Sigmoid colon (tissue), 7 donors: Measurements from ENCODE around the gene POC1B. TPM values are rescaled to one million over a fixed set of nuclear protein-coding genes. Genes with fewer than 3 reads are reported as not detected.

ENCODE experiments used
- DNase-seq: peaks from one replicate; pipeline ENCODE4 v3.0.0-alpha.2; 2019
- H3K27ac ChIP-seq, 4 donors: fragments of 200-600 bp; sonication (generic); one replicate each; pipeline ENCODE4 v1.5.1; 2016 to 2019; ENCODE audit warnings: mild to moderate bottlenecking in 1 of 4
- H3K27me3 ChIP-seq, 3 donors: fragments of 200-600 bp; sonication (generic); one replicate each; pipeline ENCODE4 v1.5.1; 2019; ENCODE audit warnings: mild to moderate bottlenecking in 1 of 3
- H3K36me3 ChIP-seq, 4 donors: fragments of 200-600 bp; sonication (generic); one replicate each; pipeline ENCODE4 v1.5.1; 2016 to 2019
- H3K4me1 ChIP-seq, 4 donors: fragments of 200-600 bp; sonication (generic); one replicate each; pipeline ENCODE4 v1.5.1; 2017 to 2019
- H3K4me3 ChIP-seq, 4 donors: fragments of 200-600 bp; sonication (generic); one replicate each; pipeline ENCODE4 v1.5.1; 2017 to 2019; ENCODE audit warnings: mild to moderate bottlenecking in 2 of 4, moderate library complexity in 1 of 4
- H3K9me3 ChIP-seq, 4 donors: fragments of 200-600 bp in 3 of 4; sonication (generic) in 3 of 4; one replicate each; pipeline versions ENCODE4 v1.5.1 to v1.6.1; 2013 to 2019
- EP300 ChIP-seq, 4 donors: sonication (generic); formaldehyde crosslinking; IDR thresholded peaks; one replicate each; pipeline ENCODE4 v1.6.1; 2017; ENCODE audit warnings: antibody characterized with exemption in 4 of 4
- POLR2A ChIP-seq, 2 donors: fragments of 450-650 bp; IDR thresholded peaks; one replicate each; pipeline ENCODE4 v1.6.1; 2016; ENCODE audit warnings: antibody characterized with exemption in 2 of 2, mild to moderate bottlenecking in 2 of 2, moderate library complexity in 2 of 2
- POLR2AphosphoS5 ChIP-seq, 4 donors: sonication (generic); formaldehyde crosslinking; IDR thresholded peaks; one replicate each; pipeline ENCODE4 v1.6.1; 2017; ENCODE audit warnings: antibody characterized with exemption in 4 of 4
- WGBS, 2 donors: extraction: QIAGEN DNeasy Blood & Tissue Kit; methylation state at CpG; one replicate each; pipeline ENCODE4 v1.1.7; 2013; 5-methylcytosine and 5-hydroxymethylcytosine counted together
- intact Hi-C: fragments of 100-400 bp; cut with DNase I; formaldehyde crosslinking; loops from one replicate; pipeline ENCODE4 v1.15.1; 2023
- polyA plus RNA-seq, 3 donors: library from polyadenylated mRNA; stranded (reverse); fragments of 200-250 nt; gene quantifications; one replicate each; pipeline ENCODE4 v1.2.3, GENCODE V29; 2013
- total RNA-seq, 4 donors: library from RNA; depleted of rRNA; stranded (reverse); fragments of >200 nt; gene quantifications; one replicate each; pipeline ENCODE4 v1.1.0, GENCODE V29; 2016
- TF ChIP-seq, protein P1 (sequence below), 4 experiments: fragments of 450-650 bp in 3 of 4; fragments of 200-600 bp in 1 of 4; IDR thresholded peaks; one replicate each; pipeline ENCODE4 v1.5.1; 2016 to 2019; ENCODE audit warnings: antibody characterized with exemption in 4 of 4, mild to moderate bottlenecking in 3 of 4, moderate library complexity in 2 of 4
- donor health status: healthy with polysubstance abuse.
- donor health status: Bipolar disorder and iron deficiency.
- donor health status: healthy.

POC1B gene
- total and polyA plus RNA-seq, 7 donors, result 12.5 to 31.7 (median 28.1) TPM

GRCh38 chr12:89479982-89480381 is 45.9 kb downstream of the POC1B start:
- 18 to 77% methylated on average over 3 of the region's 3 CpGs for WGBS, 2 donors
- no peak for TF ChIP-seq POLR2A (IDR thresholded peaks at IDR 0.05)
- TF ChIP-seq, protein P1, sequence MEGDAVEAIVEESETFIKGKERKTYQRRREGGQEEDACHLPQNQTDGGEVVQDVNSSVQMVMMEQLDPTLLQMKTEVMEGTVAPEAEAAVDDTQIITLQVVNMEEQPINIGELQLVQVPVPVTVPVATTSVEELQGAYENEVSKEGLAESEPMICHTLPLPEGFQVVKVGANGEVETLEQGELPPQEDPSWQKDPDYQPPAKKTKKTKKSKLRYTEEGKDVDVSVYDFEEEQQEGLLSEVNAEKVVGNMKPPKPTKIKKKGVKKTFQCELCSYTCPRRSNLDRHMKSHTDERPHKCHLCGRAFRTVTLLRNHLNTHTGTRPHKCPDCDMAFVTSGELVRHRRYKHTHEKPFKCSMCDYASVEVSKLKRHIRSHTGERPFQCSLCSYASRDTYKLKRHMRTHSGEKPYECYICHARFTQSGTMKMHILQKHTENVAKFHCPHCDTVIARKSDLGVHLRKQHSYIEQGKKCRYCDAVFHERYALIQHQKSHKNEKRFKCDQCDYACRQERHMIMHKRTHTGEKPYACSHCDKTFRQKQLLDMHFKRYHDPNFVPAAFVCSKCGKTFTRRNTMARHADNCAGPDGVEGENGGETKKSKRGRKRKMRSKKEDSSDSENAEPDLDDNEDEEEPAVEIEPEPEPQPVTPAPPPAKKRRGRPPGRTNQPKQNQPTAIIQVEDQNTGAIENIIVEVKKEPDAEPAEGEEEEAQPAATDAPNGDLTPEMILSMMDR (IDR thresholded peaks at IDR 0.05), result no peak
- TF ChIP-seq EP300 (IDR thresholded peaks at IDR 0.05), result no peak
- no peak for TF ChIP-seq POLR2AphosphoS5 (IDR thresholded peaks at IDR 0.05)
- H3K27me3 ChIP-seq, result no peaks in the 10 kb centered on the region
- H3K9me3 ChIP-seq, result no peaks in the 10 kb centered on the region
- H3K36me3 ChIP-seq, result no peaks in the 10 kb centered on the region
- H3K4me3 ChIP-seq, result no peak overlapping the region
- intact Hi-C loops, result no loop called here
- no peak for DNase-seq
- no peak overlapping the region for H3K27ac ChIP-seq
- peaks cover 0 to 4% (median 0%) of the 10 kb centered on the region in 4 donors for H3K4me1 ChIP-seq

DNA sequence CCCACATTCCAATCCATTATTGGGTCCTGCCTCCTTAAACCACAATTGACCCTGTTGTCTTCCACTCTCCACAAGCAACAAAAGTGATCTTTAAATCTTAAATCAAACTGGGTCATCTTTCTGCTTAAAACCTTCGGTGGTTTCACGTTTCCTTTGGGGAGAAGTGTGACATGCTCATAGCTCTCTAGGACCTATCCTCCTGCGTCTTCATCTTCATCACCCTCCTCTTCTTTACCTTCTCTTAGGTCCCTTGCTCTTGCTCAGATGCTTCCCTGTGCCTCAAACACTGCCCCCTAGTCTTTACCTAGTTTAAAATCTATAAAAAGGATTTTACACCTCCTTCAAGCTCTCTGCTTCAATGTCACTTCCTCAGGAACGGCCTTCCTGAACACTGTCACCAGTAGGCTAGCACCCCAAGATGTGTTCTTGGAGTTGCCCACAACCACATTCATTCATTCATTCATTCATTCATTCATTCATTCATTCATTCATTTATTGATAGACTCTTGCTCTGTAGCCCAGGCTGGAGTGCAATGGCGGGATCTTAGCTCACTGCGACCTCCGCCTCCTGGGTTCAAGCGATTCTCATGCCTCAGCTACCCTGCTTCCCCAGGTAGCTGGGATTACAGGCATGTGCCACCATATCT is 48.1 kb downstream of the POC1B start:
- intact Hi-C loops, result no loop called here
- Histone ChIP-seq H3K27me3 (no peaks in the 10 kb centered on the region), H3K9me3 (no peaks in the 10 kb centered on the region), H3K36me3 (no peaks in the 10 kb centered on the region), H3K4me1 (no peaks in the 10 kb centered on the region), H3K4me3 (no peak overlapping the region), H3K27ac (no peak overlapping the region)
- TF ChIP-seq POLR2AphosphoS5 (IDR thresholded peaks at IDR 0.05), result no peak
- TF ChIP-seq POLR2A (IDR thresholded peaks at IDR 0.05), result no peak
- no peak for TF ChIP-seq EP300 (IDR thresholded peaks at IDR 0.05)
- TF ChIP-seq, protein P1 (IDR thresholded peaks at IDR 0.05), result no peak
- no peak for DNase-seq
- WGBS, 2 donors, result 87 to 92% methylated on average over 8 of the region's 8 CpGs

DNA sequence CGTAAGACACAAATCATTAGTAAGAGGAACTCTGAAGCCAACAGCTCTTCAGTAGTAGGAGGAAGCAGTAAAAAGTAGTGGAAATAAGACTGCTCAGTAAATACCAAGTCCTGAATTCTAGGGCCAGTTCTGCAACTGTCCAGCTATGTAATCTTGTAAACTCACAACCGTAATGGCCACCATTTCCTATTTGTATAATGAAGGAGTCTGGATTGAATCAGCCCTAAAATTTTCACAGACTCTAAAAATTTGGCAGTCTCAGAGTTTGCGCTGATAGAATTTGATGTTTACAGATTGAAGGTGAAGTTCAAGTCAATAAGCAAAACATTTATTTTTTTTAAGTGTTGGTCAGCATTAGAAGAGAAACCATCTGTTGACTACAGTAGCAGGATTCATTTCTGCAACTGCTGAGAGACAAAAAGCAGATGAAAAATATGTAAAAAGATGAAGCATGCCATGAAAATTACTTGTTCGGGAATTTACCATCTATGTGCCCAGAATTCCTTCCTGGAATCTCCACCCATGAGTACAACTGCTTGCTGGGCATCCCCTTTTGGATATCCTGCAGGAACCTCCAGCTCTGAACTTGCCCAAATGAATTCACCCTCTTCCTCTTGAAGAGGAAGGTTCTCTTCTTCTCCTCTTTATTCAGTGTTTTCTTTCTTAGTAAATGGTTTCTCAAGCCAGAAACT is 48.8 kb downstream of the POC1B start:
- TF ChIP-seq POLR2A (IDR thresholded peaks at IDR 0.05), result no peak
- TF ChIP-seq, protein P1 (IDR thresholded peaks at IDR 0.05), result no peak
- TF ChIP-seq EP300 (IDR thresholded peaks at IDR 0.05), result no peak
- TF ChIP-seq POLR2AphosphoS5 (IDR thresholded peaks at IDR 0.05), result no peak
- H3K27ac ChIP-seq, result no peak overlapping the region
- no peaks in the 10 kb centered on the region for H3K9me3 ChIP-seq
- WGBS, 2 donors, result 80 to 81% methylated on average over 4 of the region's 4 CpGs
- no peaks in the 10 kb centered on the region for H3K36me3 ChIP-seq
- DNase-seq, result no peak
- no peaks in the 10 kb centered on the region for H3K4me1 ChIP-seq
- intact Hi-C loops, result no loop called here
- no peak overlapping the region for H3K4me3 ChIP-seq
- no peaks in the 10 kb centered on the region for H3K27me3 ChIP-seq

DNA sequence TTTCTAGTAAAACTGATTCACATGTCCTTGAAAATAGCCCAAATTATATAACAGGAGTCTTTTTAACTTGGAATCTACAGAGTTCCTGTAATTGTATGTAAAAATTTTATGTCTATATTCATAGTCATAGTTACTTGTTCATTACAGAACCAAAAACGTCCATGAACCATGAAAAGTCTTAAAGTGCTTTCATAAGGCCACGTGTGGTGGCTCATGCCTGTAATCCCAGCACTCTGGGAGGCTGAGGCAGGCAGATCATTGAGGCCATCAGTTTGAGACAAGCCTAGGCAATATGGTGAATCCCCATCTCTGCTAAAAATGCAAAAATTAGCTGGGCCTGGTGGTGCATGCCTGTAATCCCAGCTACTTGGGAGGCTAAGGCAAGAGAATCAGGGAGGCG is 49.6 kb downstream of the POC1B start:
- Histone ChIP-seq H3K4me3 (no peak overlapping the region), H3K9me3 (no peaks in the 10 kb centered on the region), H3K27me3 (no peaks in the 10 kb centered on the region), H3K4me1 (no peaks in the 10 kb centered on the region), H3K27ac (no peak overlapping the region), H3K36me3 (no peaks in the 10 kb centered on the region)
- WGBS, 2 donors, result 89 to 90% methylated on average over 3 of the region's 3 CpGs
- DNase-seq, result no peak
- intact Hi-C loops, result no loop called here
- TF ChIP-seq POLR2A (IDR thresholded peaks at IDR 0.05) (no peak), POLR2AphosphoS5 (IDR thresholded peaks at IDR 0.05) (no peak), EP300 (IDR thresholded peaks at IDR 0.05) (no peak)
- TF ChIP-seq, protein P1 (IDR thresholded peaks at IDR 0.05), result no peak
